Osteoblast (primary cell): ENCODE results near the gene HOXA3. TPM values are rescaled to one million over a fixed set of nuclear protein-coding genes. Genes with fewer than 3 reads are reported as not detected.

Experiments
- DNase-seq: peaks from one replicate; pipeline ENCODE4 v3.0.0; 2011; ENCODE audit warnings: low spot score, mixed read lengths; ENCODE audit not compliant: insufficient read length; ENCODE audit errors: missing footprints
- H2AFZ ChIP-seq: 2 replicates; pipeline ENCODE4 v1.6.0; 2011; ENCODE audit warnings: mild to moderate bottlenecking, low read length
- H3K27ac ChIP-seq: 2 replicates; pipeline ENCODE4 v1.5.1; 2011; ENCODE audit warnings: mild to moderate bottlenecking, low read depth, low read length, moderate library complexity
- H3K27me3 ChIP-seq: 2 replicates; pipeline ENCODE4 v1.6.0; 2012; ENCODE audit warnings: mild to moderate bottlenecking, control low read depth, inconsistent platforms, low read length, moderate library complexity; ENCODE audit not compliant: insufficient read depth
- H3K36me3 ChIP-seq: 2 replicates; pipeline ENCODE4 v1.5.1; 2011; ENCODE audit warnings: mild to moderate bottlenecking, low read length, control low read depth, moderate library complexity; ENCODE audit not compliant: insufficient read depth
- H3K4me1 ChIP-seq: 2 replicates; pipeline ENCODE4 v1.5.1; 2011; ENCODE audit warnings: mild to moderate bottlenecking, low read length, control low read depth, moderate library complexity; ENCODE audit not compliant: insufficient read depth
- H3K4me2 ChIP-seq: 2 replicates; pipeline ENCODE4 v1.6.0; 2011; ENCODE audit warnings: mild to moderate bottlenecking, low read length; ENCODE audit not compliant: insufficient read depth
- H3K4me3 ChIP-seq: fragments of 200-600 bp; sonication (generic); 3 replicates; pipeline ENCODE4 v1.5.1; 2012; ENCODE audit warnings: mild to moderate bottlenecking, low read length, inconsistent platforms; ENCODE audit not compliant: insufficient read depth
- H3K79me2 ChIP-seq: 2 replicates; pipeline ENCODE4 v1.6.0; 2012; ENCODE audit warnings: mild to moderate bottlenecking, low read length, control low read depth, inconsistent platforms; ENCODE audit not compliant: insufficient read depth
- H3K9me3 ChIP-seq: 2 replicates; pipeline ENCODE4 v1.5.1; 2011; ENCODE audit warnings: low read depth, low read length, control low read depth
- H4K20me1 ChIP-seq: 2 replicates; pipeline ENCODE4 v1.6.0; 2012; ENCODE audit warnings: mild to moderate bottlenecking, low read length, control low read depth; ENCODE audit not compliant: insufficient read depth
- total RNA-seq: library from RNA; depleted of rRNA; stranded (reverse); fragments of >200 nt; gene quantifications from 2 replicates; pipeline ENCODE4 v1.2.3, GENCODE V29; 2012
- TF ChIP-seq, protein P1 (sequence below): IDR thresholded peaks from 2 replicates; pipeline ENCODE4 v1.5.1; 2011; ENCODE audit warnings: mild to moderate bottlenecking, low read depth, low read length, moderate library complexity; ENCODE audit errors: extremely low read depth

The HOXA3 gene
- total RNA-seq, 1 donor = 4.0 TPM

DNA sequence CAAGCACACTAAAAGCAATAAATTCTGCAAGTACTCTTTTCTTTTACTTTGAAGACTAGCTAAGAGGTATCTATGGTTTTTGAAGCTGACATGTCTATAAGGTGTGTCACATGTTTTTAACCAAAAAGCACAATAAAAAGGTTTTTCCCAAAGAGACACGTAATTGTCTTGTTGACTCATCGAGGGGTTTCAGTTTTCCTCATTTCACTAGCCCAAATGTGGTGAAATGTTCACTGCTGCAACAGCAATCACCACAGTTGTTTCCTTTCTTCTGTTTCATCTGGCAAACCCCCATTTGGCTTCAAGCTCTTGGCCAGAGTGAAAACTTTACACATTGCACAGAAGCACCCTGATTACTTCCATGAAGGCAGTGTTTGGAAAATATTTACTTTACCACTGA lies 18.0 kb downstream of the HOXA3 start:
- peaks cover 56% of the 10 kb centered on the region for H3K4me1 ChIP-seq
- no peaks in the 10 kb centered on the region for H3K9me3 ChIP-seq
- no peaks in the 10 kb centered on the region for H3K36me3 ChIP-seq
- no peak overlapping the region for H3K4me3 ChIP-seq
- H4K20me1 ChIP-seq = peaks cover 10% of the 10 kb centered on the region
- H3K27me3 ChIP-seq = no peaks in the 10 kb centered on the region
- peak overlapping the region; percentile 33 for H3K4me2 ChIP-seq
- peak overlapping the region; percentile 90 for H3K27ac ChIP-seq
- peaks cover 58% of the 10 kb centered on the region for H3K79me2 ChIP-seq
- H2AFZ ChIP-seq = no peak overlapping the region
- peak; percentile 97 for DNase-seq
- TF ChIP-seq, protein P1, sequence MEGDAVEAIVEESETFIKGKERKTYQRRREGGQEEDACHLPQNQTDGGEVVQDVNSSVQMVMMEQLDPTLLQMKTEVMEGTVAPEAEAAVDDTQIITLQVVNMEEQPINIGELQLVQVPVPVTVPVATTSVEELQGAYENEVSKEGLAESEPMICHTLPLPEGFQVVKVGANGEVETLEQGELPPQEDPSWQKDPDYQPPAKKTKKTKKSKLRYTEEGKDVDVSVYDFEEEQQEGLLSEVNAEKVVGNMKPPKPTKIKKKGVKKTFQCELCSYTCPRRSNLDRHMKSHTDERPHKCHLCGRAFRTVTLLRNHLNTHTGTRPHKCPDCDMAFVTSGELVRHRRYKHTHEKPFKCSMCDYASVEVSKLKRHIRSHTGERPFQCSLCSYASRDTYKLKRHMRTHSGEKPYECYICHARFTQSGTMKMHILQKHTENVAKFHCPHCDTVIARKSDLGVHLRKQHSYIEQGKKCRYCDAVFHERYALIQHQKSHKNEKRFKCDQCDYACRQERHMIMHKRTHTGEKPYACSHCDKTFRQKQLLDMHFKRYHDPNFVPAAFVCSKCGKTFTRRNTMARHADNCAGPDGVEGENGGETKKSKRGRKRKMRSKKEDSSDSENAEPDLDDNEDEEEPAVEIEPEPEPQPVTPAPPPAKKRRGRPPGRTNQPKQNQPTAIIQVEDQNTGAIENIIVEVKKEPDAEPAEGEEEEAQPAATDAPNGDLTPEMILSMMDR = no peak

- peak; percentile 17 for DNase-seq
- Histone ChIP-seq H4K20me1 (peaks cover 10% of the 10 kb centered on the region), H3K79me2 (peaks cover 56% of the 10 kb centered on the region), H3K27me3 (no peaks in the 10 kb centered on the region), H3K4me2 (peak overlapping the region; percentile 33), H3K27ac (peak overlapping the region; percentile 90), H3K36me3 (no peaks in the 10 kb centered on the region), H3K4me3 (no peak overlapping the region), H3K9me3 (no peaks in the 10 kb centered on the region), H3K4me1 (peaks cover 56% of the 10 kb centered on the region), H2AFZ (no peak overlapping the region)
- TF ChIP-seq, protein P1 = no peak
Observed at GRCh38 chr7:27133409-27134231, 18.8 kb downstream of the HOXA3 start.

DNA sequence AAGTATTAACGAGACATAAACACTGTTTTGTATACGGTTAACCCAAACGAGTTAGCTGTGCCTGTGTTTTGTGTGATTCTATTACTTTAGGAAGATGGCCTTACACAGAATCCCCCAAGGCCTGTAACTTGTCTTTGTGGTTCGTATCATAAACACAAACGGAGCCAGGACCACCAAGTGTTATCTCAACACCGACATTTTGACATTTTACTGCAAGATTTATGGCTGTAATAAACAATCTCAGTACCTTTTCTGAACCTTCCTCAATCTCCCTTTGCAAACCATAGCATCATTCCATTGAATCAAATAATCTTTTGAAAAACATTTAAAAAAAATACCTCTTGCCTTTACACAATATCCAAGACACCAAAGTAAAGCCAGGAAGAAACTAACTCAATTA lies 19.4 kb downstream of the HOXA3 start:
- no peak overlapping the region for H3K4me3 ChIP-seq
- peaks cover 51% of the 10 kb centered on the region for H3K79me2 ChIP-seq
- H3K4me1 ChIP-seq = peaks cover 53% of the 10 kb centered on the region
- no peaks in the 10 kb centered on the region for H3K9me3 ChIP-seq
- no peak overlapping the region for H2AFZ ChIP-seq
- peak; percentile 1 for DNase-seq
- TF ChIP-seq, protein P1 = no peak
- peaks cover 10% of the 10 kb centered on the region for H4K20me1 ChIP-seq
- no peaks in the 10 kb centered on the region for H3K27me3 ChIP-seq
- no peaks in the 10 kb centered on the region for H3K36me3 ChIP-seq
- H3K27ac ChIP-seq = no peak overlapping the region
- no peak overlapping the region for H3K4me2 ChIP-seq

- no peaks in the 10 kb centered on the region for H3K27me3 ChIP-seq
- H2AFZ ChIP-seq = no peak overlapping the region
- peaks cover 10% of the 10 kb centered on the region for H4K20me1 ChIP-seq
- DNase-seq = peak; percentile 74
- no peaks in the 10 kb centered on the region for H3K36me3 ChIP-seq
- TF ChIP-seq, protein P1 = no peak
- H3K4me3 ChIP-seq = no peak overlapping the region
- no peaks in the 10 kb centered on the region for H3K9me3 ChIP-seq
- H3K4me1 ChIP-seq = peaks cover 46% of the 10 kb centered on the region
- peaks cover 49% of the 10 kb centered on the region for H3K79me2 ChIP-seq
- no peak overlapping the region for H3K27ac ChIP-seq
- no peak overlapping the region for H3K4me2 ChIP-seq
Observed at GRCh38 chr7:27132214-27132613, 20.2 kb downstream of the HOXA3 start.
